A673 (cell line): ENCODE data around the gene RHOBTB1. TPM values are rescaled to one million over a fixed set of nuclear protein-coding genes. Genes with fewer than 3 reads are reported as not detected.
A peak's percentile ranks its signal among the peaks of the same experiment; 100 is the strongest.

Experiments used
- BruUV-seq: library from RNA; stranded (reverse); fragments of 400-500 nt; replicated peaks from 2 replicates; lab custom pipeline; 2021; lab: Mats Ljungman, UMichigan
- CTCF ChIA-PET: fragments of 300-600 bp; sonication (Branson Sonifier 250); formaldehyde crosslinking; loops from one replicate; lab custom pipeline; 2022; ENCODE audit warnings: antibody characterized with exemption; lab: Charles Lee
- POLR2A ChIA-PET: fragments of 300-600 bp; sonication (Branson Sonifier 250); formaldehyde crosslinking; loops from one replicate; lab custom pipeline; 2022; ENCODE audit warnings: antibody characterized with exemption; ENCODE audit not compliant: low non-redundant PET; lab: Charles Lee
- DNase-seq: peaks from one replicate; pipeline ENCODE4 v3.0.0-alpha.2; 2015; ENCODE audit warnings: low spot score
- H3K27ac ChIP-seq: fragments of 200-600 bp; sonication (generic); 2 replicates; pipeline ENCODE4 v1.5.1; 2016; ENCODE audit warnings: mixed run types, low read depth, mild to moderate bottlenecking, mixed read lengths, antibody characterized with exemption, low read length; ENCODE audit not compliant: poor library complexity, severe bottlenecking
- H3K27me3 ChIP-seq: fragments of 200-600 bp; sonication (generic); replicated peaks from 2 replicates; pipeline ENCODE4 v1.6.1; 2017; ENCODE audit warnings: mixed run types, low read depth, mild to moderate bottlenecking, mixed read lengths, antibody characterized with exemption, low read length; ENCODE audit not compliant: insufficient read depth, poor library complexity
- H3K36me3 ChIP-seq: fragments of 200-600 bp; sonication (generic); 2 replicates; pipeline ENCODE4 v1.6.1; 2016; ENCODE audit warnings: mixed run types, mild to moderate bottlenecking, mixed read lengths, antibody characterized with exemption, low read length; ENCODE audit not compliant: insufficient read depth, poor library complexity, severe bottlenecking
- H3K4me1 ChIP-seq: fragments of 200-600 bp; sonication (generic); 2 replicates; pipeline ENCODE4 v1.6.1; 2017; ENCODE audit warnings: mixed run types, mild to moderate bottlenecking, mixed read lengths, antibody characterized with exemption, low read length; ENCODE audit not compliant: insufficient read depth, poor library complexity, severe bottlenecking
- H3K4me3 ChIP-seq: fragments of 200-600 bp; sonication (generic); 2 replicates; pipeline ENCODE4 v1.5.1; 2016; ENCODE audit warnings: low read depth, mixed run types, mild to moderate bottlenecking, mixed read lengths, low read length; ENCODE audit not compliant: poor library complexity, severe bottlenecking
- H3K9me3 ChIP-seq: fragments of 200-600 bp; sonication (generic); 2 replicates; pipeline ENCODE4 v1.6.1; 2016; ENCODE audit warnings: mixed run types, low read depth, mild to moderate bottlenecking, mixed read lengths, antibody characterized with exemption, low read length; ENCODE audit not compliant: poor library complexity, severe bottlenecking
- CTCF ChIP-seq: fragments of 300-800, 200-600 bp; sonication (generic); conservative IDR thresholded peaks from 2 replicates; pipeline ENCODE4 v1.5.1; 2017; ENCODE audit warnings: low read depth, mild to moderate bottlenecking, antibody characterized with exemption, low read length, moderate library complexity, mixed read lengths
- EZH2 ChIP-seq: fragments of 200-600 bp; sonication (generic); IDR thresholded peaks from 2 replicates; pipeline ENCODE4 v1.6.1; 2017; ENCODE audit warnings: borderline replicate concordance, low read depth, mild to moderate bottlenecking, mixed read lengths, antibody characterized with exemption, low read length; ENCODE audit not compliant: poor library complexity, severe bottlenecking
- intact Hi-C: fragments of 100-400 bp; cut with micrococcal nuclease; formaldehyde crosslinking; loops from one replicate; pipeline ENCODE4 v1.10.0; 2022; ENCODE audit not compliant: unreplicated experiment
- total RNA-seq: library from RNA; stranded (reverse); gene quantifications from 2 replicates; pipeline ENCODE4 v1.2.3, GENCODE V29; 2021

RHOBTB1 gene
- total RNA-seq, 1 experiment from 2014 or later: 5.2 TPM

GRCh38 chr10:60892571-60892970 lies 51.4 kb downstream of the RHOBTB1 start:
- Histone ChIP-seq H3K4me3 (no peak overlapping the region), H3K27ac (no peak overlapping the region), H3K36me3 (no peaks in the 10 kb centered on the region), H3K9me3 (no peaks in the 10 kb centered on the region), H3K4me1 (peaks cover 9% of the 10 kb centered on the region), H3K27me3 (no peaks in the 10 kb centered on the region)
- POLR2A ChIA-PET: no interaction called here
- BruUV-seq: no TSS peak
- TF ChIP-seq EZH2: no peak
- TF ChIP-seq CTCF: no peak
- CTCF ChIA-PET: no interaction called here
- DNase-seq: no peak
- intact Hi-C loops: no loop called here

- TF ChIP-seq CTCF (no peak), EZH2 (no peak)
- BruUV-seq: no TSS peak
- DNase-seq: no peak
- Histone ChIP-seq H3K4me3 (no peak overlapping the region), H3K36me3 (no peaks in the 10 kb centered on the region), H3K27me3 (no peaks in the 10 kb centered on the region), H3K27ac (no peak overlapping the region), H3K4me1 (peaks cover 6% of the 10 kb centered on the region), H3K9me3 (no peaks in the 10 kb centered on the region)
- intact Hi-C loops: no loop called here
- ChIA-PET CTCF (no interaction called here), POLR2A (no interaction called here)
Measured at GRCh38 chr10:60890811-60891210, 53.2 kb downstream of the RHOBTB1 start.

GRCh38 chr10:60883187-60883586 lies 60.8 kb downstream of the RHOBTB1 start:
- TF ChIP-seq EZH2 (no peak), CTCF (peak; percentile 52)
- Histone ChIP-seq H3K27me3 (no peaks in the 10 kb centered on the region), H3K36me3 (no peaks in the 10 kb centered on the region), H3K9me3 (no peaks in the 10 kb centered on the region), H3K27ac (no peak overlapping the region), H3K4me3 (no peak overlapping the region), H3K4me1 (no peaks in the 10 kb centered on the region)
- intact Hi-C loops: no loop called here
- DNase-seq: peak; percentile 42
- ChIA-PET CTCF (no interaction called here), POLR2A (no interaction called here)
- BruUV-seq: no TSS peak
